GM10266 (cell line): ENCODE results near the gene ERBB4.

Source experiments
- DNase-seq: peaks from one replicate; pipeline ENCODE4 v3.0.0; 2012; ENCODE audit errors: extremely low spot score
- CTCF ChIP-seq: IDR thresholded peaks from 2 replicates; pipeline ENCODE4 v1.5.1; 2012; ENCODE audit warnings: mild to moderate bottlenecking, low read depth; ENCODE audit not compliant: control insufficient read depth, insufficient read depth; ENCODE audit errors: missing control alignments

Gene ERBB4

GRCh38 chr2:212037062-212037461 lies 501.5 kb downstream of the ERBB4 start:
- no peak for DNase-seq
- TF ChIP-seq CTCF = no peak

GRCh38 chr2:212034841-212035585 lies 503.6 kb downstream of the ERBB4 start:
- no peak for DNase-seq
- TF ChIP-seq CTCF = no peak

- TF ChIP-seq CTCF = no peak
- DNase-seq = no peak
Measured at GRCh38 chr2:212033888-212034287, 504.7 kb downstream of the ERBB4 start.

GRCh38 chr2:212032536-212033219 lies 505.9 kb downstream of the ERBB4 start:
- no peak for TF ChIP-seq CTCF
- no peak for DNase-seq

- DNase-seq = no peak
- TF ChIP-seq CTCF = no peak
Measured at GRCh38 chr2:212032032-212032431, 506.6 kb downstream of the ERBB4 start.

GRCh38 chr2:212030709-212031108 lies 507.9 kb downstream of the ERBB4 start:
- TF ChIP-seq CTCF = no peak
- no peak for DNase-seq

- TF ChIP-seq CTCF = no peak
- DNase-seq = no peak
Measured at GRCh38 chr2:212028798-212029394, 509.7 kb downstream of the ERBB4 start.
